ENCODE data around the gene RAD50.

Gene RAD50

DNA sequence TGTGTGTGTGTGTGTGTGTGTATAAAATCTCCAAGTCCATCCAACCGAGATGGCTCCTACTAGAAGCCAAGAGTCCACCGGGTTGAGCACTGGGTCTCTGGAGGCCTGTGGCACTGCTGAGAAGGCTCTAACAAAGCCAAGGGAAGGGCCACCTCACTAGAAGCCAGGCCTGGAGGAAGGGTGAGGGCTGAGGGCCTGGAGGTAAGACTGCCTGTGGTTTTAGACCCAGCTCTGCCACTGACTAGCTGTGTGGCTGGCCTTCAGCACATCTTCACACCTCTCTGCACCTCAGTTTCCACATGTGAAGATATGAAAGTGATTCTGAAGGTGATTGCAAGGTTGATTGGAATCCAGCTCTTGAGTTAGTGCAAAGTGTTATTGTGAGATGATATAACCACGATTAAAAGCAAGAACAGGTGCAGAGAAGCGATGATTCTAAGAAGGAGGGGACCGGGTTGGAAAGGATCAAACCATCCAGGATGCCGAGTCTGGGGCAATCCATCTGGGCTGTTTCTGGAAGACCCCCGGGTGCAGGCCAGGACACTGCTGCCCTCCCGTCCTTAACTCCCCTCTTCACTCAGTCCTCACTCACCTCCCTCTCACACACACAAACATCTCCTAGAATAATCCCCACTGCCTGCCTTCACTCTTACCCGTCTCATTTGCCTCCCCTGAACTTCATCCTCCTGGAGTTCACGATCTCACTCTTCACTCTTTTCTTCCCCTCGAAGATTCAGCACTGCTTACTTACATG is 119.3 kb downstream of the RAD50 start:
- no peak overlapping the region for H3K4me3 Mint-ChIP-seq
- no peak for ATAC-seq (ENCODE audit: low read depth)

DNA sequence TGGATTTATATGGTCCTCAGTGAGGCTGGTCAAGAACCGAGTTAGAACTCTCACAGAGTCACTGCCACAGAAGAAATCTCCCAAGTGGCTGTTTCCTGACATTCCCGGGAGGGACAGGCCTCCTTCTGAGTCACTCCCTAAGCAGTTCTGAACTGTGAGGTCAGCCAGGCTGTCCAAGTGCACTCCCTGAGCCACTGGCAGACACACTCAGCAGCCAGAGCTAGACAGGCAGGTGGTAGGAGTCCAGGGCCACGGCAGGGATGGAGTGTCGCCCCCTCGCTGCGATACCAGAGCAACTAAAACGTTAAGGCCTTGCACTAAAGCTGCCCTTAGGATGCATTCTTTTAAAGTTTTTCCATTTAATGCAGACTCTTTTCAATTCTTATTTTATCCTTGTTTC is 120.4 kb downstream of the RAD50 start:
- Mint-ChIP-seq H3K27me3 (peaks cover 2% of the 10 kb centered on the region), H3K27ac (no peak overlapping the region), H3K4me3 (no peak overlapping the region), H3K36me3 (no peaks in the 10 kb centered on the region), H3K9me3 (no peaks in the 10 kb centered on the region), H3K4me1 (peaks cover 14% of the 10 kb centered on the region)
- no peak for DNase-seq (ENCODE audit: low spot score in 2 of 2)
- ATAC-seq (ENCODE audit: low read depth), result no peak

More for the DNA sequence above, 119.3 kb downstream of the RAD50 start:
- Mint-ChIP-seq H3K9me3 (no peaks in the 10 kb centered on the region), H3K4me1 (peaks cover 9% of the 10 kb centered on the region), H3K27ac (no peak overlapping the region), H3K27me3 (peaks cover 2% of the 10 kb centered on the region), H3K36me3 (no peaks in the 10 kb centered on the region)
- no peak for DNase-seq (ENCODE audit: low spot score in 2 of 2)

- Mint-ChIP-seq H3K4me3 (no peak overlapping the region), H3K4me1 (peaks cover 14% of the 10 kb centered on the region), H3K27ac (no peak overlapping the region), H3K9me3 (no peaks in the 10 kb centered on the region), H3K27me3 (peaks cover 2% of the 10 kb centered on the region), H3K36me3 (no peaks in the 10 kb centered on the region)
- DNase-seq (ENCODE audit: low spot score in 2 of 2), result no peak
- ATAC-seq (ENCODE audit: low read depth), result no peak
Observed at GRCh38 chr5:132677682-132678400, 121.1 kb downstream of the RAD50 start.

GRCh38 chr5:132678735-132679134 is 122.0 kb downstream of the RAD50 start:
- no peak for ATAC-seq (ENCODE audit: low read depth)
- Mint-ChIP-seq H3K27me3 (peaks cover 2% of the 10 kb centered on the region), H3K4me3 (no peak overlapping the region), H3K9me3 (no peaks in the 10 kb centered on the region), H3K36me3 (no peaks in the 10 kb centered on the region), H3K4me1 (peaks cover 14% of the 10 kb centered on the region), H3K27ac (no peak overlapping the region)
- DNase-seq (ENCODE audit: low spot score in 2 of 2), result no peak

- Mint-ChIP-seq H3K4me1 (peaks cover 14% of the 10 kb centered on the region), H3K27me3 (peaks cover 2% of the 10 kb centered on the region), H3K4me3 (no peak overlapping the region), H3K9me3 (no peaks in the 10 kb centered on the region), H3K27ac (no peak overlapping the region), H3K36me3 (no peaks in the 10 kb centered on the region)
- no peak for DNase-seq (ENCODE audit: low spot score in 2 of 2)
- no peak for ATAC-seq (ENCODE audit: low read depth)
Observed at GRCh38 chr5:132679166-132679565, 122.4 kb downstream of the RAD50 start.

- H3K4me3 Mint-ChIP-seq, result no peak overlapping the region
- peaks cover 14% of the 10 kb centered on the region for H3K4me1 Mint-ChIP-seq
- no peaks in the 10 kb centered on the region for H3K9me3 Mint-ChIP-seq
- DNase-seq (ENCODE audit: low spot score in 2 of 2) (no peak), ATAC-seq (ENCODE audit: low read depth) (no peak)
- H3K27me3 Mint-ChIP-seq, result peaks cover 2% of the 10 kb centered on the region
- no peaks in the 10 kb centered on the region for H3K36me3 Mint-ChIP-seq
- no peak overlapping the region for H3K27ac Mint-ChIP-seq
Observed at GRCh38 chr5:132679717-132680380, 123.1 kb downstream of the RAD50 start.

DNA sequence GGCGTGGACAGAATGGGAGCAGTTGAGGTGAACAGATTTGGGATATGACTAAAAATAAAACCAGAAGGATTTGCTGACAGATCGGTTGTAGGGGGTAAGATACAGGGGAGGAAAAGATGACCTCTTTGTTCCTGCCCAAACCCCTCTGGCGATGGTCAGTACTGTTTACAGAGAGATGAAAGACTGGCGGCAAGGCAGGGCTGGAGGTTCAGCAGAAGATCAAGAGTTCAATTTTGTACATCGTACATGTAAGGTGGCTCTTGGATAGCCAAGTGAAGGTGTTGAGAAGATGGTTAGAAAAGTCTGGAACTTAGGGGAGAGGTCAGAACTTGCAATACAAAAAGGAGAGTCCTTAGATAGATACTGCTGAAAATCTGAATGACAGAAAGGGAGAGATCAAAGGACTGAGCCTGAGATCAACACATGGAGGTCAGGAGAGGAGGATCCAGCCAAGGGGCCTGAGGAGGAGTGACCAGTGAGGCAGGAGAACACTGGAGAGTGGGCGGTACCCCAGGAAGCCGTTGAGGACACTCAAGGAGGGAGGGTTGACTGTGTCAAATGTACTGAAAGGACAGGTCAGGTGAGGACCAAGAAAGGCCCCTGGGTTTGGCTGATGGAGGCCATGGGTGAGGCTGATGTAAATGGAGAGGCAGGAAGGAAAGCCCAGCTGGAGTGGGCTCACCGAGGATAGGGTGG is 124.2 kb downstream of the RAD50 start:
- Mint-ChIP-seq H3K27me3 (peaks cover 2% of the 10 kb centered on the region), H3K4me1 (peaks cover 10% of the 10 kb centered on the region), H3K27ac (peak overlapping the region; percentile 29), H3K4me3 (no peak overlapping the region), H3K9me3 (no peaks in the 10 kb centered on the region), H3K36me3 (no peaks in the 10 kb centered on the region)
- no peak for DNase-seq (ENCODE audit: low spot score in 2 of 2)
- no peak for ATAC-seq (ENCODE audit: low read depth)

GRCh38 chr5:132681476-132681831 is 124.7 kb downstream of the RAD50 start:
- no peaks in the 10 kb centered on the region for H3K36me3 Mint-ChIP-seq
- H3K4me1 Mint-ChIP-seq, result peaks cover 10% of the 10 kb centered on the region
- H3K27me3 Mint-ChIP-seq, result peaks cover under 1% of the 10 kb centered on the region
- H3K4me3 Mint-ChIP-seq, result no peak overlapping the region
- DNase-seq (ENCODE audit: low spot score in 2 of 2), result no peak
- peak; percentile 86 for ATAC-seq (ENCODE audit: low read depth)
- H3K9me3 Mint-ChIP-seq, result no peaks in the 10 kb centered on the region
- peak overlapping the region; percentile 29 for H3K27ac Mint-ChIP-seq

DNA sequence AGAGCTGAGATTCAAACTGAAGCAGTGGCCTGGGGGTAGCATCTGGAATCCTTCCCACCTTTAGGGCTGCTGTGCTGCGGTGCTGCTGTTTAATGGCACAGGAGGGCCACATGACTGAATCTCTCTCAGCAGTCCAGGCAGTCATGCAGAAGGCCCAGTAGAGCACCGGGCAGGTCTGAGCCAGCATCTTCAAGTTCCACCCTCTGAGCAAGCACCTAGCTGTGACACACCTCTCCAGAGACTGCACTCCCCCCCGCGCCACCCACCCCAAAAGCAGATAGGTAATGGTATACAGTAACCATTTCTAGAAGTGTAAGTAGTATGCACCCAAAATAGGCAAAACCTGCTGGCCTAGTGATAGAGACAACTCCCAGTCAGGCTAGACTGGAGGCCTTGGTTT is 125.2 kb downstream of the RAD50 start:
- DNase-seq (ENCODE audit: low spot score in 2 of 2) (no peak), ATAC-seq (ENCODE audit: low read depth) (no peak)
- Mint-ChIP-seq H3K4me3 (no peak overlapping the region), H3K4me1 (peaks cover 10% of the 10 kb centered on the region), H3K9me3 (no peaks in the 10 kb centered on the region), H3K27me3 (no peaks in the 10 kb centered on the region), H3K36me3 (no peaks in the 10 kb centered on the region), H3K27ac (peak overlapping the region; percentile 29)

DNA sequence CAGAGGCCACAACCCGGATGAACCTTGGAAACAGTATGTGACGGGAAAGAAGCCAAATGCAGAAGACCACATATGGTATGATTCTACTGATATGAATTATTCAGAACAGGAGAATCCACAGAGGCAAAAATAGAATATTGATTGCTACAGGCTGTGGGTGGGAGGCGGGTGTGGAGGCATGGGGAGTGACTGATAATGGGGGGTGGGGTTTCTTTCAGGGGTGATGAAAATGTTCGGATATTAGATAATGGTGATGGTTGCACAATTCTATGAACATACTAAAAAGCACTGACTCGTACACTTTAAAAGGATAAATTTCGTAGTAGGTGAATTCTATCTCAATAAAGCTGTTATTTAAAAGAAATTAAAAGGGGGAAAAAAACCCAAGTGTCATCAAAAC is 127.7 kb downstream of the RAD50 start:
- H3K9me3 Mint-ChIP-seq, result no peaks in the 10 kb centered on the region
- peaks cover 13% of the 10 kb centered on the region for H3K4me1 Mint-ChIP-seq
- H3K36me3 Mint-ChIP-seq, result peaks cover 3% of the 10 kb centered on the region
- no peaks in the 10 kb centered on the region for H3K27me3 Mint-ChIP-seq
- ATAC-seq (ENCODE audit: low read depth) (no peak), DNase-seq (ENCODE audit: low spot score in 2 of 2) (no peak)
- no peak overlapping the region for H3K4me3 Mint-ChIP-seq
- no peak overlapping the region for H3K27ac Mint-ChIP-seq

DNA sequence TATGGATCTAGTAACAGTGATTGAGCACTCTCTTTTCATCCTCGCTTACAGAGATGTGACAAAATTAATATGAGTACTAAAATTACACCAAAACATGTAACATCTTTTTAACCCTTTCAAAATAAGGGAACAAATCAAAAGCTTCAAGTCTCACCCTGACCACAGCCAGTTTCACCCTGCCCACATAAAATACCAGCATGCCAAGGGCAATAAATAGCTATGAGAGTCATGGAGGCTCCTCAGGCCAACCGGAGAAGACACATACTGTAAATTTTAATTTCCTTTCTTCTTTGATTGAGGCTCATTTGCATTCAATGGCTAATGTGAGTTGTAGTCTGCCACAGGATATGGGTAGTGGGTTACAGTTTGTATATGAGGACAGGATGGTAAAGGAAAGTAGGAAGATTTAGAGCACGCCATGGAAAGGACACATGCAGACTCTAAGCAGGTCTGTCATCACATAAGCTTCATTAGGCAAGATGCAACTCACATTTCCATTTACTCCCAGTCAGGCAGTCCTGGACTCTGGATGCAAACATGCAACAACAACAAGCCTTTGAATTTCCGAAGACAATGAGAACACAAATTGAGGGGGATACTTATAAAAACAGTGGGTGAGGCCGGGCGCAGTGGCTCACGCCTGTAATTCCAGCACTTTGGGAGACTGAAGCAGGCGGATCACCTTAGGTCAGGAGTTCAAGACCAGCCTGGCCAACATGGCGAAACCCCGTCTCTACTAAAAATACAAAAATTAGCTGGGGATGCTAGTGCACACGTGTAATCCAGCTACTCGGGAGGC is 128.3 kb downstream of the RAD50 start:
- DNase-seq (ENCODE audit: low spot score in 2 of 2) (no peak), ATAC-seq (ENCODE audit: low read depth) (no peak)
- Mint-ChIP-seq H3K27me3 (no peaks in the 10 kb centered on the region), H3K4me1 (peaks cover 13% of the 10 kb centered on the region), H3K9me3 (no peaks in the 10 kb centered on the region), H3K27ac (no peak overlapping the region), H3K4me3 (no peak overlapping the region), H3K36me3 (peaks cover 3% of the 10 kb centered on the region)

DNA sequence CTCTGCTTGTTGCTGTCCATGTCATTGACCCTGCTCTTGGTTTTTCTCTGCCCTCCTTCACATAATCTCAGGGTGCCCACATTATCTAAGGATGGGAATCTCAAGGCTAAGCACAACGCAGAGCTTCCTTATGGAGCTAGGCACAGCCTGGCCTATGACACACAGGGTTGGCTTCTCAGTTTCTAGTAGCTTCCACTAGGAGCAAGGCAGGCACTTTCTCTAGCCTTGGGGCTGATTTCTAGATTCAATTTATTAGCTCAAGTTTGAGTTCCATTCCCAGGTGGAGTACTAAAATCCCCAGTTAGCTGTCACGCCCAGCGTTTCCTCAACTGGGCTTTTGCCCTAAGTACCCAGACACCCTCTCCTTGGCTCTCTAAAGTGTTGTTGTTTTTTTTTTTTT is 129.4 kb downstream of the RAD50 start:
- no peak for DNase-seq (ENCODE audit: low spot score in 2 of 2)
- no peak for ATAC-seq (ENCODE audit: low read depth)
- no peaks in the 10 kb centered on the region for H3K9me3 Mint-ChIP-seq
- H3K27me3 Mint-ChIP-seq, result no peaks in the 10 kb centered on the region
- no peak overlapping the region for H3K4me3 Mint-ChIP-seq
- peaks cover 8% of the 10 kb centered on the region for H3K4me1 Mint-ChIP-seq
- no peak overlapping the region for H3K27ac Mint-ChIP-seq
- H3K36me3 Mint-ChIP-seq, result peaks cover 3% of the 10 kb centered on the region

DNA sequence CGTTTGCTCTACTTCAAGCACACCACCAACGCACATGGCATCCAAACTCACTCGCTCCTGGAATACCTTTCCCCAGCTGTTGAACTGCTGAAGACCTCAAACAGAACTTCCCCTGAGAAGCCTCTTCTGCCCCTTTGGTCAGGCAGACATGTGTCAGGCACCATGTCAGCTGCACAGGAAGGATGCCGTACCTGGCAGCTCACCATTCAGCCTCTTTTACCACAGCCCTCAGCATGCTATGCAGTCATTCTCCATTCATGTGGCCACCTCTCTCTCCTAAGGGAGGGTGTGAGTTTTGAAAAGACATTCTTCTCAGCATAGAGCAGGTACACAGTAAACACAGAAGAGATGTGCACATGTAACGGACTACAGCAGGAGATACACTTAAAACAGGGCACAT is 131.2 kb downstream of the RAD50 start:
- Mint-ChIP-seq H3K9me3 (peaks cover 2% of the 10 kb centered on the region), H3K4me3 (no peak overlapping the region), H3K27me3 (no peaks in the 10 kb centered on the region), H3K36me3 (peaks cover 6% of the 10 kb centered on the region), H3K27ac (no peak overlapping the region), H3K4me1 (peaks cover 3% of the 10 kb centered on the region)
- ATAC-seq (ENCODE audit: low read depth), result peak; percentile 21
- no peak for DNase-seq (ENCODE audit: low spot score in 2 of 2)

Measured in memory B cell (primary cell).